Measurements from ENCODE around the gene C1QTNF9.
"Not testable (repeated sequence)": the region's sequence is repeated elsewhere in the genome, so short reads cannot be mapped to it uniquely, and the experiment has no call there.

GRCh38 chr13:24349778-24350664, 40.6 kb downstream of the C1QTNF9 start:
- TF ChIP-seq POLR2A (IDR thresholded peaks at IDR 0.05; ENCODE audit: low read length); GATA1 (IDR thresholded peaks at IDR 0.05; ENCODE audit: low read depth, low read length): not testable (repeated sequence)
